Naive B cell (primary cell): ENCODE results near the gene GLP2R. TPM values are rescaled to one million over a fixed set of nuclear protein-coding genes. Genes with fewer than 3 reads are reported as not detected.

Experiments used
- polyA plus RNA-seq, 6 donors: library from polyadenylated mRNA; unstranded; fragments of 300-500 nt; fragmentation: Illumina TruSeq; gene quantifications; one replicate each; pipeline ENCODE4 v1.2.3, GENCODE V29; 2021; ENCODE audit warnings: low read depth in 6 of 6

GLP2R gene
- polyA plus RNA-seq, 6 donors from 2014 or later: not detected

Other genes with a start within 250 kb of the GLP2R start
- not detected for gene CFAP52, start 249.3 kb upstream of the GLP2R start, polyA plus RNA-seq
- gene USP43, start 180.4 kb upstream of the GLP2R start, polyA plus RNA-seq: not detected
- not detected for gene DHRS7C, start 34.3 kb upstream of the GLP2R start, polyA plus RNA-seq
- gene GSG1L2, start 3.8 kb upstream of the GLP2R start, polyA plus RNA-seq: not detected
- gene RCVRN, start 79.3 kb downstream of the GLP2R start, polyA plus RNA-seq: not detected